Measurements from ENCODE around the gene ALCAM.
A peak's percentile ranks its signal among the peaks of the same experiment; 100 is the strongest.

Gene ALCAM

GRCh38 chr3:105480768-105481167, 114.1 kb downstream of the ALCAM start:
- DNase-seq: no peak

GRCh38 chr3:105483476-105483875, 116.8 kb downstream of the ALCAM start:
- DNase-seq: no peak

DNA sequence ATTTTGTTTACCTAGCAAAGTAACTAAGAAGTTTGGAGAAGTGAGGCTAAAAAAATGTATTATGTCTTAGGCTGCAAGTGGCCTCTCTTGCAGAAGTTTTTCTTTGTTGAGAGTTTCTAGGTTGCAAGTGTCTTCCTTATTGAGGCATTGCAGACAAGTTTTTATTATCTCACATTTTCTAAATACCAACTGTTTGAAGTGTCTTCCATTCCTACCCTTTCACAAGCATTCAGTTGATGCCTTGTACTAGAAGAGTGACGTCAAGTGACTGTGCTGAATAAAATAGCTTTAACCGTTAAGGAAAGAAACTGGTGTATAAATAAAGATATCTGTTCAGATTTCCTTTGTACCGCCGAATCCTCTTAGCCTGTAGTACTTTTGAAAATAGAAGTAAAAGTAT, 123.3 kb downstream of the ALCAM start:
- no peak for DNase-seq

DNA sequence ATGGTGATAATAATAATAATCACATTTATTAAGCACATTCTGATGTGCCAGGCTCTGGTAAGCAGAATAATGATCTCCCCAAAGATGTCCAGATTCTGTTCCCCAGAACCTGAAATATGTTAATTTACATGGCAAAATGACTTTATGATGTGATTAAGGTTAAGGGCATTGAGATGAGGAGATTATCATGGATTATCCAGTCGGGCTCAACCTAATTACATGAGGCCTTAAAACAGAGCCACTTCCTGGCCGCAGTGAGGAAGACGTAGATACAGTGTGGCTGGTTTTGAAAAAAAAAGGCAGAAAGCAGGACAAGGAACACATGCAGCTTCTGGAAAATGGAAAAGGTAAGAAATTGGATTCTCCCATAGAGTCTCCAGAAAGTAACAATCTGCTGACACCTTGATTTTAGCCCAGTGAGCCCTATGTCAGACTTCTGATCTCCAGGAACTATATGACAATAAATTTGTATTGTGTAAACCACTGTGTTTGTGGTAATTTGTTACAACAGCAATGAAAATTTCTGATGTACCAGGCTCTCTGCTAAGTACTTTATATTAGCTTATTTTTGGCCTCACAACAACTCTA, 126.7 kb downstream of the ALCAM start:
- DNase-seq: no peak

DNA sequence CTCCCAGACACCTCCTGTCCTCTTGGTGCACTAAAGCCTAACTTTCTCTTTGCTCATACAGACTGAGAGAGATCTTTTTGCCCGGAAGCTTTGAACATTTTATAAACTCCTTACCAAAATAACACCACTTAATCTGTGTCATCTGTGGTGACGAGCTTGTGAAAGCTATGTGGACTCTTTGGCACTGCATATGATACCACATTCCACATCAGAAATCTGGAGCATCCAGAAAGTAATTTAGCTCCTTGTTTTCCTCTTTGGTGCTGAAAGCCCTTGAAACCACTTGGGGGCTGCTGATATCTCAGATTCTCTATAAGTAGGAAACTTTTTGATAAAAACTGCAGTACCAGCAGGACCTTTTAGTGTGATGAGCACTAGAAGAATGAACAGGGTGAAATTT, 128.3 kb downstream of the ALCAM start:
- no peak for DNase-seq

GRCh38 chr3:105496343-105496742, 129.6 kb downstream of the ALCAM start:
- DNase-seq: no peak

GRCh38 chr3:105497386-105497785, 130.7 kb downstream of the ALCAM start:
- no peak for DNase-seq

DNA sequence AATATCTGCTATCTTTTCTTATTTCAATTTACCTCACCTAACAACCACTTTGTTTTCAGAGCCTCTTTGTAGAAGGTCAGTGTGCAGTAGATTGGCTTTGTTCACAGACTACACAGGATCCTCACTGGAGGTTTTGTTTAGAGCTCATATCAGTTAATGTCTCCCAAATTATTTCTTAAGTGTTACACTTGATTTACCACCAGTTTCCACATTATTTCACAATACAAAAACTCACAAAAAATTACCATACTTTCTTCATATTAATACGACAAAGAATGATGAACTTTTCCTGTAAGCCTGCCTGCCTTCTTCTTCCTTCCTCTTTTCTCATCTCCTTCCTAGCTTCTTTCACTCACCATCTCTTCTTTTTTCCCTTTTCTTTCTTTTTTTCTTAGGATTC, 133.3 kb downstream of the ALCAM start:
- no peak for DNase-seq

DNA sequence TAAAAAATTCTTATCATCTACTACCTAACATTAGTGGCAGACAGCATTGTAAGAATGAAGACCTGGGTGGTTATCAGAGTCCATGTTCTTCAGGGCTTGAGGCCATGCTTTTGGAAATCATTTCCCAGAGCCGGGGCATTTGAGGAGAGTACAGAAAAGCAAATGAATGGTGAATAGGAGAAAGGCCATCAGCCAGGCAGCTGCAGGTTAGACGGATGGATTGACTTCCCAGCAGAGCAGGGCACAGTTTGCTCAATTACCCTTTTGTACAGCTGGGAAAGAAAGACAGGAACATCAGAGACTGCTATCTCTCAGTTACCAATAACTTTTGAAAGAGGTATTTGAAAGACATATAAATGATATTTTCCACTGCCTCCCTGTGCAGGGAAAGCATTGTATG, 135.6 kb downstream of the ALCAM start:
- no peak for DNase-seq

DNA sequence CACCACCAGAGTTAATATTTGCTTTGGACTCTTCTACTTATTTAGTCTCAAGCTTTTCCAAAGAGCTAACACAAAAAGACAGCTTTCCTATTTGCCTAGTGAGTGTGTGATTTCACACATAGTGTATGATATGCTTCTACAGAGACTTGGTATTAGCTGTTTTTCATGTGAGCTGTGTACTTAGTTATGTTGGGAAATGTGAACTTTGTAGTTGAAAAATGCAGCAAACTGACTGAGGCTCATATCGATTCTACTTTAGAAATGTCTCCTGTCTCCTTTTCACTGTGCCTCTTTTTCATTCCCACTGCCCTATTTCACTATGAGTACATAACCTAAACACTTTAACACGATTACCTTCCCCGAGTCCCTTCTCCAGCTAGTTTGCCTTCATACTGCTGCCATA, 136.5 kb downstream of the ALCAM start:
- DNase-seq: no peak

- no peak for DNase-seq
Measured at GRCh38 chr3:105504440-105504951, 137.8 kb downstream of the ALCAM start.

GRCh38 chr3:105505170-105505569, 138.5 kb downstream of the ALCAM start:
- no peak for DNase-seq

DNA sequence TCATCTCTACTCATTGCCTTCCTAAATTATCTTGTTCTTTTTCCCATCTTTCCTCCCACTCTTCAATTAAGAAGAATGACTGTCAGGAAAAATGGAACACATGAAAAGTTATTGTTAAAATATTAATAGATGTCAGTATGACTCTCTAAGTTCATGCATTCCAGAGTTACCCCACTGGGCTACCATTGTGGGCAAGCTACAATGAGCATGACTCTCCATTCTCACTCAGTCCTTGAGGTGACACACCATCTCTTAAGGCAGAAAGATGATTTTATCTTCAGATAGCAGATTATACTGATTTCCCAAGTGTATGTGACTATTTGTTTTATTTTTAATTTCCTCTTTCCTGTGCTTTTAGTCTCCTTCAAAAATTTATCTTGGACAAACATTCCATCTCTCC, 144.3 kb downstream of the ALCAM start:
- no peak for DNase-seq

DNA sequence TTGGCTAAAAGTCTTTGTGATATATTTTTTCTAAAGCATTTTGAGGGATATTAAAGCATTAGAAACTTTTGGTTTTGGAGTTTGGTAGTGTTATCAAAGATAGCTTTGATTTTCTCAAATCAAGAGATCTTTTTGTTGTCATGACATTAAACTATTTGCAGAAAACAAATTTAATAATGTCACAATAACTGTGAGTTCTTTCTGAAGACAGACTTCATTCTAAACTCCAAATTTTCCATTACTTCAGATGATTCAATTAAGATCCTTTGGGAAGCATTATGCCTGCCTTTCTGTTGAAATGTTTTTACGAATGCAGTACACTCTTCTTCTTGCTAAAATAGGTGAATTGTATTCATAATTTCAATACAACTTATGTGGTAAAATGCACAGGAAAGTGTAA, 145.4 kb downstream of the ALCAM start:
- DNase-seq: no peak

- DNase-seq: no peak
Measured at GRCh38 chr3:105513042-105513441, 146.3 kb downstream of the ALCAM start.

- no peak for DNase-seq
Measured at GRCh38 chr3:105513886-105514285, 147.2 kb downstream of the ALCAM start.

DNA sequence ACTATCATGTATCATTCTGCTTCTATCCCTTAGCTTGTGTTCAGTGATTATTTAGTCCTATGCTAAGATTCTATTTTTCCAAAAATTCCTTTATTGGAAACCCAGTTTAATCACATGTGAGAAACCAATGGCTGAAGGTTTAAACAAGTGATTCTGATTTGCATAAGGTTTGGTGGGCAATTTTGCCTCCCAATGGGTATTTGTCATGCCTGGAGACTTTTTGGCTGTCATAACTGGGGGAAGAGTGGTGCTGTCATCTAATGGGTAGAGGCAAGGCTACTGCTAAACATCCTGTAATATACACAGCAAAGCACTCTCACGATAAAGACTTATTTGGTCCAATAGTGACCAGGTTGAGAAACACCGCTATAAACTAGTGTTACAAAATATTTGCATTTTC, 148.7 kb downstream of the ALCAM start:
- DNase-seq: no peak

DNA sequence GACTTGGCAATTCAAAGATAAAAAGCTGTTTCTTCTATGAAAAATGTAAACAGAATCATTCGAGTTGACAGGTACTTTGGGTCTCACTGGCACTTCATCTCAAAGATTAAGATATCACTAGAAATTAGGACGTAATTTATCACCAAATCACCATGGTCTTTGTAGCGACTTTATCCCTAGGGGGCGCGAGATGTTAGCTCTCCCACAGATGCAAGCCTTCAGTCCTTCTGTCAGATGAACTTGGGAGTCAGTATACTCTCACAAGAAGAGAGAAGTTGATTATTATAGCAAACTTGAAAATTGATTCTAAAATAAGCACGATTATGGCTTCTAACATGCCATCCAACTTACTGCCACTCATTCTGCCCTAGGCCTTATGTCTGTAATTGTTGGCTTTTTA, 150.3 kb downstream of the ALCAM start:
- peak in 3 of 56 donors; percentile 10 to 32 (median 25) for DNase-seq

GRCh38 chr3:105518203-105518602, 151.5 kb downstream of the ALCAM start:
- no peak for DNase-seq

DNA sequence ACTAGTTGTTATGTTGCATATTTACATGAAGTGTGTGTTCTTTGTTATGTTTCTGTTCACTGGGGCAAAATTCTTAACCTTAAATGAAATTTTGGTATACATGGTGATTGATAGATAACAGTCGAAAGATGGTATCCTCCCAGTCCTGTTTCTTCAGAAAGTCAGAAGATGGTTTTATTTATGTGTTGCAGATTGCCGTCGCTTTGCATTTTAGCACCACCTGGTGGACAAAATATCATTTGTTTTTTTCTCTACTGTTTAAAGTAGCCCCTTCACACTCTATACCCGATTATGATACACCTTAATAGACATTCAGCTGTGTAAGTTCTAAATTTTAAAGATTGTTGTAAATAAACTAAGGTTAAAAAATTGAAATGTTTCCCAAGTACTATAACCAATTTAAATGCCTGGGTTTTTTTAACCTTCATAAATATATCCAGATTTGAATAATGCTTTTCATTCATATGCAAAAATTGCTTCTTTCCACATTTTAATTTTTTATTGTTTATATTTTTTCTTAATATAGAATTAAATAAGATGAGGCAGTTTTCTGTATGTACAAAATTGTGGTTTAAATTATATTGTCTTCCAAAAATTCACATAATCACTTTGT, 152.2 kb downstream of the ALCAM start:
- peak in 7 of 56 donors; percentile 4 to 18 (median 11) for DNase-seq

DNA sequence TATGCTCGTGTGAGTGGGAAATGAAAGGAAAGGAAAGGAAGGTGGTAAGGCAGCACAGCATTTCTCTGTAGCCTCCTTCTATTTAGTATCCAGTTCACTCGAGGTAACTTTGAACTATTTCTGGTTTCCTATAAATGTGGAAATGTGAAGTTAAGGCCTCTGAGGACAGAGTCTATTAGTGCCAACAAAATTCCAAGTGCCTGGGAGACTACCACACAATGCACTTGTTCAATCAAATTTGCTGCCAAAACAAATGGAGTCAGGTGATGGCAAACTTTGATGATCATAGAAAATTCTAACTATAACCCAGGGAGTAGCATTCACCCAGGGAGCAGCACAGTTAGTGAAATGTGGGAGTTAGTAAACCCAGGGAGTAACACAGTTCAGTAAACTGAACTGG, 155.1 kb downstream of the ALCAM start:
- no peak for DNase-seq

DNA sequence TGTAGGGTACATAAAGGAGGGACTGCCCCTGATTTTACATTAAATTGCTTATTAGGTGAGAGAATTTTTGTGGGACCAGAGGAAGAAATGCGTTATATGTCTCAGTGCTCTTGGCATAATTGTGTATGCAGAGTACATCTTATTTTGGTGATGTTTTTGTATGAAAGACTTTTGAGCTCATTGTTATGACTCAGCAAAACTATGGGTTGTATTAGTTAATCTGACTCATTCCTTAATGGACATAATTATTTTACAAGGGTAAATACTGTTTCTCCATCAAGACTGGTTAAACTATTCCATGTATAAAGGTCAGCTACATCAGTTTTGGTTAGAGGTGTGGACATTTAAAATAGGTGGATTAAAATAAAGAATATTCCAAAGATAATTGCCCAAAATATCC, 156.8 kb downstream of the ALCAM start:
- no peak for DNase-seq

GRCh38 chr3:105525531-105525930, 158.8 kb downstream of the ALCAM start:
- DNase-seq: no peak

Data from nucleus accumbens (tissue), 56 donors.